AG09309 (cell line): Measurements from ENCODE around the gene EFCAB12.

Experiments
- DNase-seq: peaks from one replicate; pipeline ENCODE4 v3.0.0-alpha.2; 2010; ENCODE audit warnings: low read depth
- H3K4me3 ChIP-seq: 2 replicates; pipeline ENCODE4 v1.5.1; 2011; ENCODE audit warnings: mild to moderate bottlenecking, low read depth, low read length, moderate library complexity; ENCODE audit not compliant: control insufficient read depth
- TF ChIP-seq, protein P1 (sequence below): IDR thresholded peaks from 2 replicates; pipeline ENCODE4 v1.5.1; 2011; ENCODE audit warnings: mild to moderate bottlenecking, low read depth, low read length, inconsistent platforms; ENCODE audit not compliant: insufficient read depth, control insufficient read depth; ENCODE audit errors: missing control alignments

EFCAB12 gene

DNA sequence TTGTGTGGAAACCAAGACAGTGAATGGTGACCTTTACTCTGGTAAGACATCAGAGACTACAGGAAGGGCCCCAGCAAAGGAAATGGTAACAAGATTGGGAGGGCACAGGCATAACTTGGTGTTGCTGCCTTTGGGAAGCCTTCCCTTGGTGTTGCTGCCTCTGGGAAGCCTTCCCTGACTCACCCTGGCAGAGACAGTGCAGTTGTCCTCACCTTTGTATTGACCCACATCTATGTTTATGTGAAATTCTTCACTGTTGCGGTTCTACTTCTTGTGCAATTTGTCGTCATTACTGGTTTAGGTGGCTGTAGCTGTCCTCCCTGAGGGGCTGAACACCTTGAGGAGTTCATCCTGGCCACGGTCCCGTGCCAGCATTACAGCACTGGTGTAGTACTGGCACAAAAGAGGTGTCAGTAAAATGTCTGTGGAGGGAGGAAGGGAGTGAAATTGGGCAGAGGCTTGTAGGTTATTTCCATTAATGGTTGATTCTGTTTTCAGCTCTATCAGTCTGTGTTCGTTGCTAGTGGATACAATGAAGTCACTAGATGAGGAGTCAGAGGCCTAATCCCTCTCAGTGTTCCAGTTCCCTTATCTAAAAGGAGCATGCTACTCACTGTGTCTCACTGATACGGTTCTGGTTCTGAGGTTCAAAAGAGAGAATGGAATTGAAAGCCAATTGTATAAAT is 33.2 kb upstream of the EFCAB12 start:
- no peak overlapping the region for H3K4me3 ChIP-seq
- TF ChIP-seq, protein P1, sequence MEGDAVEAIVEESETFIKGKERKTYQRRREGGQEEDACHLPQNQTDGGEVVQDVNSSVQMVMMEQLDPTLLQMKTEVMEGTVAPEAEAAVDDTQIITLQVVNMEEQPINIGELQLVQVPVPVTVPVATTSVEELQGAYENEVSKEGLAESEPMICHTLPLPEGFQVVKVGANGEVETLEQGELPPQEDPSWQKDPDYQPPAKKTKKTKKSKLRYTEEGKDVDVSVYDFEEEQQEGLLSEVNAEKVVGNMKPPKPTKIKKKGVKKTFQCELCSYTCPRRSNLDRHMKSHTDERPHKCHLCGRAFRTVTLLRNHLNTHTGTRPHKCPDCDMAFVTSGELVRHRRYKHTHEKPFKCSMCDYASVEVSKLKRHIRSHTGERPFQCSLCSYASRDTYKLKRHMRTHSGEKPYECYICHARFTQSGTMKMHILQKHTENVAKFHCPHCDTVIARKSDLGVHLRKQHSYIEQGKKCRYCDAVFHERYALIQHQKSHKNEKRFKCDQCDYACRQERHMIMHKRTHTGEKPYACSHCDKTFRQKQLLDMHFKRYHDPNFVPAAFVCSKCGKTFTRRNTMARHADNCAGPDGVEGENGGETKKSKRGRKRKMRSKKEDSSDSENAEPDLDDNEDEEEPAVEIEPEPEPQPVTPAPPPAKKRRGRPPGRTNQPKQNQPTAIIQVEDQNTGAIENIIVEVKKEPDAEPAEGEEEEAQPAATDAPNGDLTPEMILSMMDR = no peak
- no peak for DNase-seq

DNA sequence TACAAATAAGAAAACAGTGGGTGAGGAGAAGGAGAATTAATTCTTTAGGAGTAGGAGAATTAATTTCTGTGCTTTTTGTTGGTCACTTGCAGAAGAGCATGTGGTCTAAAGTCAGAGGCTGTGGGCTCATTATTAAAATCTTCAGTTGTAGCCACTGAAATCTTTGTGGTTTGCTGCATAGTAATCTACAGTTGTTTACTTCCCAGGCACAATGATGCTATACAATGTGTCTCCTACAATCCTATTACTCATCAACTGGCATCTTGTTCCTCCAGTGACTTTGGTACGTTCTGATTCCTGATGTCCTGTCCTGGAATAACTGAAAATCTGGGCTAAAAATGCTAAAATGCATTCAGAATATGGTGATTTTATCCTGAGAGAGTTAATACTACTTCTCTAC is 32.6 kb upstream of the EFCAB12 start:
- no peak overlapping the region for H3K4me3 ChIP-seq
- TF ChIP-seq, protein P1 = no peak
- DNase-seq = no peak

DNA sequence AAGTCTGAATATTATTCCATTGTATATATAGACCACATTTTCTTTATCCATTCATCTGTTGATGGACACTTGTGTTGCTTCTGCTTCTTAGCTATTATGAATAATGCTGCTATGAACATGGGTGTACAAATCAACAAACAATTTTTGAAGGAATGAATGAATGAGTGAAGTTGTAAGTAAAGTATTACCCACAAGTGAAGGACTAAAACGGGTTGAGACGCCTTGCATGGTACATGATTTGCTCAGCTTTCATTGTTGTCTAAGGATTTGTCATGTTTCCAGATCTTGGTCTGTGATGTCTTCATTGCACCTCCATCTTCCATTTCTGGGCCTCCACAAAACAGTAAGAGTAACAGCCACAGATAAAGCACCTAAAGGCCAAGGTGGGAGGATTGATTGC is 32.1 kb upstream of the EFCAB12 start:
- no peak for DNase-seq
- TF ChIP-seq, protein P1 = no peak
- H3K4me3 ChIP-seq = no peak overlapping the region

DNA sequence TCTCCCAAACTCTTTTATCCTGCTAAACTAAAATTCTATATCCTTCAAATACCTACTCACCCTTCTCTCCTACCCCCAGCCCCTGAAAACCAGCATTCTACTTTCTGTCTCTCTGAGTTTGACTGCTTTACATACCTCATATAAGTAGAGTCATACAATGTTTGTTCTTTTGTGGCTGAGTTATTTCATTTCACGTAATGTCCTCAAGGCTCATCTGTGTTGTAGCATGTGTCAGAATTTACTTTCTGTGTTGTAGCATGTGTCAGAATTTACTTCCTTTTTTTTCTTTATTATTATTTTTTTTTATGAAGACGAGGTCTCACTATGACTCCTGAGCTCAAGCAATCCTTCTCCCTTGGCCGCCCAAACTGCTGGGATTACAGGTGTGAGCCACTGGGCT is 31.7 kb upstream of the EFCAB12 start:
- TF ChIP-seq, protein P1 = no peak
- no peak for DNase-seq
- no peak overlapping the region for H3K4me3 ChIP-seq

DNA sequence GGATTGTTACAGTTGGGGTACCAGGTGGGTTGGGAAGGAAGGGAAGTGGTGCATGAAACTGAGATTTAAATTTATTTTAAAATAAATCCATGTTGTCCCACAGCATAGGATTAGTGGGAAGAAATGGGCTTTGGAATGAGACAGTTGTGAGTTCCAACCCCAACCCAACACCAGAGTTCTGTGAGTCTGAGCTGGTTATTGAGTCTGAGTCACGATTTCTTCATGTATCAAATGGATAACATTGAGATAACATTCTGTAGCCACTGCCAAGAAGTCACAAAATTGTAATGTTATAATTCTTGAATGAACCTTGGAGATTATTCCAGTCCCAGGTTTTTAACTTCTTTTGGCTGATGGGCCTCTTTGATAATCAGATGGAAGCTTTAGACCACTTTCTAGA is 25.3 kb upstream of the EFCAB12 start:
- H3K4me3 ChIP-seq = no peak overlapping the region
- TF ChIP-seq, protein P1 = no peak
- DNase-seq = no peak

DNA sequence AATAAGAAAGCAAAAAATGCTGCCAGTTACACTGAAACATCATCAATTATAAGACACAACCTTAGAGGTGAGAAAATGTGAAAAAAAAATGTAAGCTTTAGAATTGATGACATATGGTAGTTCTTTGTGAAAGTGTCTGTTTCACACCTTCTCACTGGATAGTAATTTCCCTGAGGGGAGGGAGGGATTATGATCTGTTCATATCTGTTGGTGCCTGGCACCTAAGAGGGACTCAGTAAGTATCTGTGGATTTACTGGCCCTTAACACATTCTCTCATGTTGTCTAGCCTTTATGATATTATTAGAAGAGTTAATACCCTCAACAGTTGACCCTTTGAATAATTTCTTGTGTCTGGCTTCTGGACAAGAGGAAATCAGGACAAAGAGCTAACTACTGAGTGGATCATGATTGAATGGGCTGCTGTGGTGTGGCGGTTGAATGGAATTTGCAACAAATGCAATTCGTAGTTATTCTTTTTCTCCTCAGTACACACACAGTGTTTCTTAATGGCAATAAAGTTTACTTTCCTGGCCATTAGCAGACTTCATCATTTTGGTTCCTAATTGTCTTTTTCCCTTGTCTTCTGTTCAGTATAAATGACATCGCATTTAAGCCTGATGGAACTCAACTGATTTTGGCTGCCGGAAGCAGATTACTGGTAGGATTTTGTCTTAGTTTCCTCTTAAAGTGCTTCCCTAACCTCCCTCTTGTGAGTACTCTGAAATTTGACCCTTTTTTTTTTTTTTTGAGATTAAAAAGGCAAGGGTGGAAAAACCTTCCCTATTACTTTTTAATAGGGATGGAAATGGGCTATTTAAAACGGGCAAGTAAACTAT is 21.1 kb upstream of the EFCAB12 start:
- DNase-seq = no peak
- TF ChIP-seq, protein P1 = no peak
- no peak overlapping the region for H3K4me3 ChIP-seq
